ENCODE data around the gene PCDH9. TPM values are rescaled to one million over a fixed set of nuclear protein-coding genes. Genes with fewer than 3 reads are reported as not detected.

PCDH9 gene
- total RNA-seq, 4 donors from 2014 or later: 2.8 to 22.4 (median 12.9) TPM

DNA sequence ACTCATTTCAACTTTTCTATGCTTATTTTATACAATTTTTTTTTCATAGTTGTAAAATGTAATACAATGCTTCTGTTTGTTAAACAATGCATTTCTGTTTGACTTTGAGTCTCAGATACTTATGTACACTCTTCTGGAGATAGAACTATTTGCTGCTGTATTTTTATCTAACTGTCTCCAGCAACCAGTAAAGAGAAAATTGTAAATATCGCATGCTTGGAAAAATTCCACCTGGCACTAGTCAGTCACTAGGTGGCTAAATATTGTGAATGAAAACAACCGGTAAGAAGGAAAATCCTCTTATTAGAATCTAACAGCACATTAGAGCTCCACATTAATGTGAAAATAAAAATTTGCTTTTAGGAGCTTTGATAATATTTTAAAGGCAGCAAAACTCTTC is 876.5 kb downstream of the PCDH9 start:
- Histone ChIP-seq H3K4me1 (peaks cover 0 to 5% of the 10 kb centered on the region in 2 donors), H3K27ac (no peak overlapping the region), H3K9me3 (no peaks in the 10 kb centered on the region), H3K27me3 (no peaks in the 10 kb centered on the region), H3K36me3 (no peaks in the 10 kb centered on the region), H3K4me3 (replicated peaks in 1 of 3) (no peak overlapping the region)
- WGBS, 2 donors: 15 to 18% methylated on average over 2 of the region's 2 CpGs
- DNase-seq: no peak
- intact Hi-C loops (cut with DNase I): no loop called here
- TF ChIP-seq POLR2A (IDR thresholded peaks at IDR 0.05): no peak
- TF ChIP-seq, protein P1, sequence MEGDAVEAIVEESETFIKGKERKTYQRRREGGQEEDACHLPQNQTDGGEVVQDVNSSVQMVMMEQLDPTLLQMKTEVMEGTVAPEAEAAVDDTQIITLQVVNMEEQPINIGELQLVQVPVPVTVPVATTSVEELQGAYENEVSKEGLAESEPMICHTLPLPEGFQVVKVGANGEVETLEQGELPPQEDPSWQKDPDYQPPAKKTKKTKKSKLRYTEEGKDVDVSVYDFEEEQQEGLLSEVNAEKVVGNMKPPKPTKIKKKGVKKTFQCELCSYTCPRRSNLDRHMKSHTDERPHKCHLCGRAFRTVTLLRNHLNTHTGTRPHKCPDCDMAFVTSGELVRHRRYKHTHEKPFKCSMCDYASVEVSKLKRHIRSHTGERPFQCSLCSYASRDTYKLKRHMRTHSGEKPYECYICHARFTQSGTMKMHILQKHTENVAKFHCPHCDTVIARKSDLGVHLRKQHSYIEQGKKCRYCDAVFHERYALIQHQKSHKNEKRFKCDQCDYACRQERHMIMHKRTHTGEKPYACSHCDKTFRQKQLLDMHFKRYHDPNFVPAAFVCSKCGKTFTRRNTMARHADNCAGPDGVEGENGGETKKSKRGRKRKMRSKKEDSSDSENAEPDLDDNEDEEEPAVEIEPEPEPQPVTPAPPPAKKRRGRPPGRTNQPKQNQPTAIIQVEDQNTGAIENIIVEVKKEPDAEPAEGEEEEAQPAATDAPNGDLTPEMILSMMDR (IDR thresholded peaks at IDR 0.05): no peak

DNA sequence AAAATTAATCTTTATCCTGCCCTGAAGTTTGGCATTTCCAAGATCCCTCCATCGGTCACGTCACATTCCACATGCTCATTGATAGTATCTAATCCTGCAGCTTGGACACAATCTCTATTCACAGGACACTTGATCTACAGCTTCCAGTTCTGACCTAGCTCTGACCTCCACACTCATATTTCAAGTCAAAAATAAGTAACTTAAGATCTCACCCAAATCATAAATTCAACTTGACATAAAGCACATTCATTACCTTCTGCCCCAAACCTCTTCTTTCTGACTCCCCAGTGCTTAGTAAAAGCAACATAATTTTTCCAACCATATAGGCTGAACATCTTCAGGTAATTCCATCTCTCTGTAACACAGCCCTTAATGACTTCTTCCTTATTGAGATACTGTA is 880.2 kb downstream of the PCDH9 start:
- Histone ChIP-seq H3K4me3 (replicated peaks in 1 of 3) (no peak overlapping the region), H3K9me3 (no peaks in the 10 kb centered on the region), H3K27me3 (no peaks in the 10 kb centered on the region), H3K36me3 (no peaks in the 10 kb centered on the region), H3K27ac (no peak overlapping the region), H3K4me1 (peaks cover 0 to 5% of the 10 kb centered on the region in 2 donors)
- TF ChIP-seq, protein P1 (IDR thresholded peaks at IDR 0.05): no peak
- no peak for TF ChIP-seq POLR2A (IDR thresholded peaks at IDR 0.05)
- no peak for DNase-seq
- intact Hi-C loops (cut with DNase I): no loop called here
- 95 to 96% methylated on average over 2 of the region's 2 CpGs for WGBS, 2 donors

DNA sequence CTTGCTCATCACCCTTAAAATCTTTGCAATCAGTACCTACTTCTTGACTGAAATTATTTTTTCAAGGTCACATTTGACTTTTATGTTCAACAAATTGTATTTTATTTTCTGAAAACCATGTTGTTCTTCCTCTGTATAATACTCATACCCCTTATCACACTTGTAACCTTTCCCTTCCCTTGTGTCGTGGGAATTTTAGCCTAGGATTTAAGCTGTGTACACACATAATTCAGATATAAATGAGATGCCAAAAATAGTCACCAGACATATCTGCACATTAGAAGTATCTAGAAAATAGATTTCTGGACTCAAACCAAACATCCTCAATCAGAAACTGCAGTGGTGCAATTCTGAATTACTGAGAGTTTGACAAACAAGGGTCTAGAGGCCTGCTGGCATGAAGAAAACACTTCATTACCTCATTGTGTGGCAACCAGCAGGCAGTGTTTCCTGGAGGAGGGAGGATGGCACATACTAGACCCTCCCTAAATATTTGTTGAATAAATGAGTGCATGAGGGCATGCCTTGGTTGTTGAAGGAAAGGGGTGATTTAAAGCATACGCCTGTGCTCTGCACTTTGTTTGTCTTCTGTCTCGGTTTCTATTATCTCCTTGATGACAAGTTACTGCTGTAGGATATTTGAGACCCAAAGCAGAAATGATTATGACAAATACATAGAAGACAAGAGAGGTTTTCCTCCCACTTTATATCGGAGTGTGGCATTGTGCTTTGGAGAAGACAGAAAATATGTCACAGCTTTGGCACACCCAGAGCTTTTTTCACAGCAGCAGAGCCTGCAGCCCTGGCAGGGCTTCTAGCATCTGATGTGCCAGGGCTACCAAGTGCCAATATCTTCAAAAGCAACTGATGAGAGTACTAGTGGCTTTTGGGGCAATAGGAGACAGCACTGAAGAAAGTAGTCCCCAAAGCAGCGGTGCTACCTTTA is 881.1 kb downstream of the PCDH9 start:
- TF ChIP-seq POLR2A (IDR thresholded peaks at IDR 0.05): no peak
- TF ChIP-seq, protein P1 (IDR thresholded peaks at IDR 0.05): no peak
- no peak for DNase-seq
- WGBS, 2 donors: 87 to 91% methylated on average over 5 of the region's 5 CpGs
- intact Hi-C loops (cut with DNase I): no loop called here
- Histone ChIP-seq H3K27ac (no peak overlapping the region), H3K4me3 (replicated peaks in 1 of 3) (no peak overlapping the region), H3K4me1 (peaks cover 0 to 3% of the 10 kb centered on the region in 2 donors), H3K27me3 (no peaks in the 10 kb centered on the region), H3K36me3 (no peaks in the 10 kb centered on the region), H3K9me3 (no peaks in the 10 kb centered on the region)

DNA sequence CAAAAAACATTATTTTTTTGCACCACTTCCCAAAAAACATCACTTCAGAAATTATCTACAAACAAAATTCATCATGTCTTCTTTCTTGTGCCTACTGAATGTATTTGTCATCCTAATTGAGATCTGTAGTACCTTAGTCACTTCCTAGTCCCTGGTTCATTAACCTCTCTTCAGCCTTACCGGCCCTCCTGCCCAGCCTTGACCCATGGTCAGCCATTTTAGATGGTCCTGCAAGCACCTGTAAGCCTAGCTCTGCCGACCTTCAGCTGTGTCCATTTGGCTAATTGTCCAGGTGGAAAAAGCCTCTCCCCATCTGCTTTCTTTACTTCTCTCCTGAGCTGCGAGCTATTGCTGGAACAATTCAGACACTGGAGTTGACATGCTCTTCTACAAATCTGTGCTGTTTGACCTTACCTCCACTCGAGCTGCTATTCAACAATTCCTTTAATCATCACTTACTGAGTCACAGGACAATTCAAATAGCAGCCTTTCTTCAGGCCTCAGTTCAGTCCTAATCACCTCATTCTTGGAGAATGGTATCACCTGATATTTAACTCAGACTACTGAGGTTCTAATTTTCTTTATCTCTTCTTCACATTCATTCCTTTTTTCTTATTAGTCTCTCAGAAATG is 882.5 kb downstream of the PCDH9 start:
- TF ChIP-seq POLR2A (IDR thresholded peaks at IDR 0.05): no peak
- TF ChIP-seq, protein P1 (IDR thresholded peaks at IDR 0.05): no peak
- intact Hi-C loops (cut with DNase I): no loop called here
- no peaks in the 10 kb centered on the region for H3K4me1 ChIP-seq
- no peak overlapping the region for H3K4me3 ChIP-seq (replicated peaks in 1 of 3)
- no peaks in the 10 kb centered on the region for H3K36me3 ChIP-seq
- no peak overlapping the region for H3K27ac ChIP-seq
- no peaks in the 10 kb centered on the region for H3K9me3 ChIP-seq
- no peaks in the 10 kb centered on the region for H3K27me3 ChIP-seq
- no peak for DNase-seq
- 88 to 90% methylated on average over 4 of the region's 4 CpGs for WGBS, 2 donors

DNA sequence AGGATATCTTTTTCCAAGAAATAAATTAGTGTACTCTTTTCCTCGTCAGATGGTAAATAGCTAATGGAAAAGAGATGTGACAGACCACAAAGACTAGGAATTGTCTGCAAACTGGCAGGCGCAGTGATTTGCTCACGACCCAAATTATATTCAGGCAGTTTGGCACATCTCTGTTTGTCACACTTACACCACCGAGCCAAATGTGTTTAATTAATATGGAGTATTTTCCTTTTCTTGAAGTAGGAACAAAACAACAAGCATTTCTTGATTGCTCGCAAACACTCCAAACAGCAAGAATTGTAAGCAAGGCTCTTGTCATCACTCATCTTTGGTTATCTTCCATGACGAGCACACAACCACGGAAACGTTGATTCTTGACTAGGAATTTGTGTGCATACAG is 884.2 kb downstream of the PCDH9 start:
- Histone ChIP-seq H3K27ac (no peak overlapping the region), H3K27me3 (no peaks in the 10 kb centered on the region), H3K4me3 (replicated peaks in 1 of 3) (no peak overlapping the region), H3K36me3 (no peaks in the 10 kb centered on the region), H3K4me1 (no peaks in the 10 kb centered on the region), H3K9me3 (no peaks in the 10 kb centered on the region)
- TF ChIP-seq POLR2A (IDR thresholded peaks at IDR 0.05): no peak
- TF ChIP-seq, protein P1 (IDR thresholded peaks at IDR 0.05): no peak
- intact Hi-C loops (cut with DNase I): no loop called here
- 85 to 88% methylated on average over 8 of the region's 8 CpGs for WGBS, 2 donors
- DNase-seq: no peak

All from thyroid gland (tissue), 4 donors.